HUDEP-2 (cell line): ENCODE data around the gene FIZ1.
A peak's percentile ranks its signal among the peaks of the same experiment; 100 is the strongest.

Experiments
- DNase-seq, 76 experiments: peaks; one replicate each; lab custom pipeline; 2025; ENCODE audit not compliant: unreplicated experiment in 76 of 76; lab: John Stamatoyannopoulos, UW

FIZ1 gene

GRCh38 chr19:55614711-55615542, 15.6 kb upstream of the FIZ1 start:
- DNase-seq, result no peak

- no peak for DNase-seq
These were observed 14.8 kb upstream of the FIZ1 start for GRCh38 chr19:55613930-55614710.

GRCh38 chr19:55613396-55613795, 14.1 kb upstream of the FIZ1 start:
- no peak for DNase-seq

- no peak for DNase-seq
These were observed 12.8 kb upstream of the FIZ1 start for GRCh38 chr19:55611983-55612645.

- no peak for DNase-seq
These were observed 12.1 kb upstream of the FIZ1 start for GRCh38 chr19:55611300-55611982.

- no peak for DNase-seq
These were observed 10.0 kb upstream of the FIZ1 start for GRCh38 chr19:55609326-55609725.

GRCh38 chr19:55606817-55607216, 7.5 kb upstream of the FIZ1 start:
- DNase-seq, result no peak

- no peak for DNase-seq
These were observed 7.1 kb upstream of the FIZ1 start for GRCh38 chr19:55606471-55606787.

GRCh38 chr19:55605637-55606470, 6.5 kb upstream of the FIZ1 start, which contains the start of gene ZNF865:
ZNF865 (plus strand) TSS chr19:55605647; CDS start chr19:55613619, 7,972 bp downstream.
- DNase-seq, result peak in 70 of 76 experiments; percentile 19 to 85 (median 66)

- peak; percentile 48 to 99 (median 97) for DNase-seq
These were observed 5.9 kb upstream of the FIZ1 start for GRCh38 chr19:55605207-55605636.

GRCh38 chr19:55603581-55604292, 4.4 kb upstream of the FIZ1 start:
- DNase-seq, result peak in 36 of 76 experiments; percentile 14 to 63 (median 35)

GRCh38 chr19:55603115-55603514, 3.8 kb upstream of the FIZ1 start:
- no peak for DNase-seq

GRCh38 chr19:55602104-55603001, 3.0 kb upstream of the FIZ1 start:
- no peak for DNase-seq

- DNase-seq, result peak in 6 of 76 experiments; percentile 10 to 28 (median 22)
These were observed 1.8 kb upstream of the FIZ1 start for GRCh38 chr19:55601084-55601483.

- no peak for DNase-seq
These were observed 1.3 kb upstream of the FIZ1 start for GRCh38 chr19:55600662-55601028.

GRCh38 chr19:55599842-55600661, 735 bp upstream of the FIZ1 start, which contains the start of gene ZNF524:
ZNF524 (plus strand) TSS chr19:55600288; CDS start chr19:55602113, 1,825 bp downstream.
- peak in 75 of 76 experiments; percentile 67 to 99 (median 89) for DNase-seq
